Keratinocyte (primary cell): ENCODE measurements around the gene FBXO7.

Experiments used
- CTCF ChIP-seq, 3 experiments: IDR thresholded peaks in 1 of 3; conservative IDR thresholded peaks in 1 of 3; optimal IDR thresholded peaks in 1 of 3; 2 replicates in 2 of 3; 3 replicates in 1 of 3; pipeline versions ENCODE3 to v1.5.1; 2011; ENCODE audit warnings: low read length in 3 of 3, mild to moderate bottlenecking in 3 of 3, moderate library complexity in 2 of 3, control low read depth in 1 of 3, inconsistent platforms in 1 of 3; ENCODE audit not compliant: insufficient read depth in 2 of 3; ENCODE audit errors: extremely low read depth in 1 of 3
- EZH2 ChIP-seq: IDR thresholded peaks from one replicate; pipeline ENCODE4 v1.6.1; 2012; ENCODE audit warnings: inconsistent platforms, mild to moderate bottlenecking, low read length, moderate library complexity

GRCh38 chr22:32546935-32547334, 72.3 kb downstream of the FBXO7 start:
- TF ChIP-seq CTCF (optimal IDR thresholded peaks at IDR 0.05 in 1 of 3, IDR thresholded peaks at IDR 0.05 in 1 of 3, conservative IDR thresholded peaks at IDR 0.05 in 1 of 3; ENCODE audit: extremely low read depth in 1 of 3, insufficient read depth in 2 of 3, low read length in 3 of 3), result no peak
- TF ChIP-seq EZH2, result no peak
